ENCODE data around the gene THRB. TPM values are rescaled to one million over a fixed set of nuclear protein-coding genes. Genes with fewer than 3 reads are reported as not detected.
"Not testable (repeated sequence)": the region's sequence is repeated elsewhere in the genome, so short reads cannot be mapped to it uniquely, and the experiment has no call there.

Gene THRB
- total and polyA plus RNA-seq, 2 donors (not counting 3 experiments of a cell fraction or from before 2014, with no cell fraction given) = 0.06 TPM; not detected in 1

DNA sequence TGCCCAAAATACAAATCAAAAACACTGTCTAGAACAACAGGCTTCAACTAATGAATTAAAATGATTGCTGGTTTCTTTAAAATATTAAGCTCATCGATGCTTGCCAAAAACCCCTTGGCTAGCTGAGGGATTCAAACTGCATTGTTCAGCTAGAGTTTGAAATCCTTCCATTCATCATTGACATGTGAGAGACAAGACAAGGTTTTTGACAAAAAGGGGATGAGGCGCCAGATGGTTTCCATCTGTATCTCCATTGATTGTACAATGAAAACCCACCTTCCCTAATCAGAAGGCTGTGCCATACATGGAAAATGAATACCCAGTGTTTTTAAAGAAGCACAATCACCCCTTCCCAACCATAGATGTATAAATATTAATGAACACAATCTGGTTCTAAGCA, 67.8 kb downstream of the THRB start:
- peaks cover 0 to 5% of the 10 kb centered on the region in 2 experiments for H3K27me3 ChIP-seq (ENCODE audit: control insufficient read depth in 2 of 2, insufficient read depth in 2 of 2, low read length in 2 of 2)
- DNase-seq (ENCODE audit: low read depth, low spot score) (no peak), FAIRE-seq (no peak)
- CTCF ChIA-PET = interaction anchor here (1.1 to 1.4 kb wide), 2 partner anchors 15 to 54 kb away, joined by 3 to 5 read pairs; no protein-coding TSS in a partner anchor
- H3K9me1 ChIP-seq (replicated peaks; ENCODE audit: control insufficient read depth, extremely low read depth, insufficient read depth, low read length) = no peaks in the 10 kb centered on the region
- H3K9me3 ChIP-seq (replicated peaks; ENCODE audit: control insufficient read depth, insufficient read depth, low read length) = no peaks in the 10 kb centered on the region
- H3K4me2 ChIP-seq (ENCODE audit: insufficient read depth, low read length) = no peak overlapping the region
- no peak overlapping the region for H3K27ac ChIP-seq (ENCODE audit: insufficient read depth, low read depth, low read length)
- H3K4me1 ChIP-seq (ENCODE audit: control insufficient read depth, extremely low read depth, insufficient read depth, low read length) = no peaks in the 10 kb centered on the region
- dilution Hi-C loops (cut with MboI; ENCODE audit: extremely low pct_ligation_motif_present, low sequenced_read_pairs) = no loop called here
- intact Hi-C loops (cut with micrococcal nuclease) = no loop called here
- H3K4me3 ChIP-seq (replicated peaks in 1 of 3; ENCODE audit: insufficient read depth in 1 of 3, low read depth in 1 of 3, low read length in 3 of 3) = no peak overlapping the region
- no TSS peak for BruUV-seq (replicated peaks)
- H2AFZ ChIP-seq (ENCODE audit: low read depth, low read length) = no peak overlapping the region
- H3K9ac ChIP-seq (replicated peaks; ENCODE audit: extremely low read depth, insufficient read depth, low read length) = no peak overlapping the region
- H4K20me1 ChIP-seq (replicated peaks; ENCODE audit: control insufficient read depth, extremely low read depth, insufficient read depth, low read length) = no peaks in the 10 kb centered on the region
- POLR2A ChIA-PET = no interaction called here
- H3K79me2 ChIP-seq (ENCODE audit: control insufficient read depth, insufficient read depth, low read length) = no peaks in the 10 kb centered on the region
- TF ChIP-seq MYC (IDR thresholded peaks at IDR 0.05; ENCODE audit: low read depth, low read length) (no peak), POLR2AphosphoS5 (IDR thresholded peaks at IDR 0.05; ENCODE audit: insufficient read depth, low read depth, low read length) (no peak), JUN (IDR thresholded peaks at IDR 0.05; ENCODE audit: borderline replicate concordance, insufficient read depth, insufficient read length, low read depth) (no peak), GATA2 (IDR thresholded peaks at IDR 0.05; ENCODE audit: insufficient read depth, insufficient read length, low read depth, low read length) (no peak), POLR2A (IDR thresholded peaks at IDR 0.05; ENCODE audit: low read depth, low read length) (no peak)
- TF ChIP-seq, protein P1, sequence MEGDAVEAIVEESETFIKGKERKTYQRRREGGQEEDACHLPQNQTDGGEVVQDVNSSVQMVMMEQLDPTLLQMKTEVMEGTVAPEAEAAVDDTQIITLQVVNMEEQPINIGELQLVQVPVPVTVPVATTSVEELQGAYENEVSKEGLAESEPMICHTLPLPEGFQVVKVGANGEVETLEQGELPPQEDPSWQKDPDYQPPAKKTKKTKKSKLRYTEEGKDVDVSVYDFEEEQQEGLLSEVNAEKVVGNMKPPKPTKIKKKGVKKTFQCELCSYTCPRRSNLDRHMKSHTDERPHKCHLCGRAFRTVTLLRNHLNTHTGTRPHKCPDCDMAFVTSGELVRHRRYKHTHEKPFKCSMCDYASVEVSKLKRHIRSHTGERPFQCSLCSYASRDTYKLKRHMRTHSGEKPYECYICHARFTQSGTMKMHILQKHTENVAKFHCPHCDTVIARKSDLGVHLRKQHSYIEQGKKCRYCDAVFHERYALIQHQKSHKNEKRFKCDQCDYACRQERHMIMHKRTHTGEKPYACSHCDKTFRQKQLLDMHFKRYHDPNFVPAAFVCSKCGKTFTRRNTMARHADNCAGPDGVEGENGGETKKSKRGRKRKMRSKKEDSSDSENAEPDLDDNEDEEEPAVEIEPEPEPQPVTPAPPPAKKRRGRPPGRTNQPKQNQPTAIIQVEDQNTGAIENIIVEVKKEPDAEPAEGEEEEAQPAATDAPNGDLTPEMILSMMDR (IDR thresholded peaks at IDR 0.05; ENCODE audit: extremely low read depth in 1 of 2, insufficient read depth in 1 of 2, low read depth in 1 of 2, low read length in 2 of 2) = no peak
- no peaks in the 10 kb centered on the region for H3K36me3 ChIP-seq (ENCODE audit: control insufficient read depth in 2 of 2, extremely low read depth in 1 of 2, insufficient read depth in 2 of 2, low read length in 2 of 2)

DNA sequence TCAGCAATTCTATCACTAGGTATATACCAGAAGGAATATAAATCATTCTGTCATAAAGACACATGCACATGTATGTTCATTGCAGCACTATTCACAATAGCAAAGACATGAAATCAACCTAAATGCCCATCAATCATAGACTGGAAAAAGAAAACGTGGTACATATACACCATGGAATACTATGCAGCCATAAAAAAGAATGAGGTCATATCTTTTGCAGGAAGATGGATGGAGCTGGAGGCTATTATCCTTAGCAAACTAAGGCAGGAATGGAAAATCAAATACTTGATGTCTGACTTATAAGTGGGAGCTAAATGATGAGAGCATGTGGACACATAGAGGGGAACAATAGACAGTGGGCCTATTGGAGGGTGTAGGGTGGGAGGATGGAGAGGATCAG, 73.8 kb downstream of the THRB start:
- BruUV-seq (replicated peaks); H3K27ac ChIP-seq (ENCODE audit: insufficient read depth, low read depth, low read length); H3K4me1 ChIP-seq (ENCODE audit: control insufficient read depth, extremely low read depth, insufficient read depth, low read length); POLR2A ChIA-PET; H3K4me3 ChIP-seq (replicated peaks in 1 of 3; ENCODE audit: insufficient read depth in 1 of 3, low read depth in 1 of 3, low read length in 3 of 3); H3K79me2 ChIP-seq (ENCODE audit: control insufficient read depth, insufficient read depth, low read length); H3K9me3 ChIP-seq (replicated peaks; ENCODE audit: control insufficient read depth, insufficient read depth, low read length); H3K9me1 ChIP-seq (replicated peaks; ENCODE audit: control insufficient read depth, extremely low read depth, insufficient read depth, low read length); DNase-seq (ENCODE audit: low read depth, low spot score); H4K20me1 ChIP-seq (replicated peaks; ENCODE audit: control insufficient read depth, extremely low read depth, insufficient read depth, low read length); H3K27me3 ChIP-seq (ENCODE audit: control insufficient read depth in 2 of 2, insufficient read depth in 2 of 2, low read length in 2 of 2); CTCF ChIA-PET; H3K4me2 ChIP-seq (ENCODE audit: insufficient read depth, low read length); H2AFZ ChIP-seq (ENCODE audit: low read depth, low read length); dilution Hi-C loops (cut with MboI; ENCODE audit: extremely low pct_ligation_motif_present, low sequenced_read_pairs); FAIRE-seq; intact Hi-C loops (cut with micrococcal nuclease); H3K9ac ChIP-seq (replicated peaks; ENCODE audit: extremely low read depth, insufficient read depth, low read length); H3K36me3 ChIP-seq (ENCODE audit: control insufficient read depth in 2 of 2, extremely low read depth in 1 of 2, insufficient read depth in 2 of 2, low read length in 2 of 2): not testable (repeated sequence)

Data from endothelial cell of umbilical vein (primary cell).